Spinal cord (tissue), 10 donors: Measurements from ENCODE around the gene PTGES. TPM values are rescaled to one million over a fixed set of nuclear protein-coding genes. Genes with fewer than 3 reads are reported as not detected.
"Not testable (repeated sequence)": the region's sequence is repeated elsewhere in the genome, so short reads cannot be mapped to it uniquely, and the experiment has no call there.

Source experiments
- DNase-seq, 6 donors: peaks; one replicate each; pipeline versions ENCODE4 v3.0.0 to v3.0.0-alpha.2; 2013 to 2015; ENCODE audit warnings: low spot score in 6 of 6, low read depth in 4 of 6
- H3K27ac ChIP-seq: one replicate; pipeline ENCODE4 v1.5.1; 2013; ENCODE audit warnings: low read depth, low read length, control low read depth
- H3K27me3 ChIP-seq: one replicate; pipeline ENCODE4 v1.6.1; 2013; ENCODE audit warnings: low read length; ENCODE audit not compliant: control insufficient read depth, insufficient read depth
- H3K36me3 ChIP-seq: one replicate; pipeline ENCODE4 v1.6.1; 2013; ENCODE audit warnings: low read length; ENCODE audit not compliant: control insufficient read depth, insufficient read depth
- H3K4me1 ChIP-seq: one replicate; pipeline ENCODE4 v1.6.1; 2013; ENCODE audit warnings: low read length; ENCODE audit not compliant: control insufficient read depth, insufficient read depth
- H3K4me3 ChIP-seq: one replicate; pipeline ENCODE4 v1.5.1; 2013; ENCODE audit warnings: low read depth, low read length, control low read depth
- H3K9me3 ChIP-seq: one replicate; pipeline ENCODE4 v1.6.1; 2013; ENCODE audit warnings: low read length; ENCODE audit not compliant: control insufficient read depth, insufficient read depth
- WGBS: methylation state at CpG from one replicate; pipeline ENCODE4 v1.1.5; 2013; ENCODE audit warnings: missing lambda C conversion rate; ENCODE audit not compliant: insufficient coverage; 5-methylcytosine and 5-hydroxymethylcytosine counted together
- polyA plus RNA-seq, 2 donors: library from polyadenylated mRNA; unstranded; fragments of 120-200 nt; gene quantifications; one replicate each; pipeline ENCODE4 v1.2.1, GENCODE V29; 2013; ENCODE audit not compliant: insufficient read length in 2 of 2
- total RNA-seq, 2 donors: library from RNA; depleted of rRNA in 1 of 2; stranded (reverse); fragments of 120-200 nt in 1 of 2; fragments of >200 nt in 1 of 2; gene quantifications; one replicate each; pipeline versions ENCODE4 v1.2.3 to v1.2.4, GENCODE V29; 2013 to 2014
- donor health status: healthy.

Gene PTGES
- total and polyA plus RNA-seq, 4 donors: 2.5 to 9.3 (median 8.3) TPM

DNA sequence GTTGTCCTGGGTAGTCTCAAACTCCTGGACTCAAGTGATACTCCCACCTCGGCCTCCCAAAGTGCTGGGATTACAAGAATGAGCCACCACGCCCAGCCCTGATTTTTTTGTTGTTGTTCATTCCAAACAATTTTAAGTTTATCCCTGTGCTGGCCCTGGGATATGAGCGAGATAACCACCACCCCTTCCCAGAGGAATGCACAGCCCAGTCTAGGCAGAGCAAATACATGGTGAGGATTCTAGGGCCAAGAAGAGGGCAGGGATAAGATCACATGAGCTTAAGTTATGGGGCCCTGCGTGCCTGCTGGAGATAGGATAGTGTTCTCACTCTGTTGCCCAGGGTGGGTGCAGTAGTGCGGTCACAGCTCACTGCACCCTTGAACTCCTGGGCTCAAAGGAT, 29.1 kb upstream of the PTGES start:
- Histone ChIP-seq H3K36me3 (no peaks in the 10 kb centered on the region), H3K9me3 (no peaks in the 10 kb centered on the region), H3K4me1 (peaks cover 6% of the 10 kb centered on the region), H3K27ac (no peak overlapping the region), H3K27me3 (no peaks in the 10 kb centered on the region), H3K4me3 (no peak overlapping the region)
- DNase-seq: no peak
- WGBS: 87% methylated on average over 3 of the region's 5 CpGs

GRCh38 chr9:129781131-129781530, 28.3 kb upstream of the PTGES start:
- H3K27ac ChIP-seq: no peak overlapping the region
- H3K4me1 ChIP-seq: peaks cover 10% of the 10 kb centered on the region
- no peak for DNase-seq
- H3K4me3 ChIP-seq: no peak overlapping the region
- H3K27me3 ChIP-seq: no peaks in the 10 kb centered on the region
- H3K9me3 ChIP-seq: no peaks in the 10 kb centered on the region
- H3K36me3 ChIP-seq: no peaks in the 10 kb centered on the region
- 85% methylated on average over 5 of the region's 8 CpGs for whole genome bisulfite sequencing

DNA sequence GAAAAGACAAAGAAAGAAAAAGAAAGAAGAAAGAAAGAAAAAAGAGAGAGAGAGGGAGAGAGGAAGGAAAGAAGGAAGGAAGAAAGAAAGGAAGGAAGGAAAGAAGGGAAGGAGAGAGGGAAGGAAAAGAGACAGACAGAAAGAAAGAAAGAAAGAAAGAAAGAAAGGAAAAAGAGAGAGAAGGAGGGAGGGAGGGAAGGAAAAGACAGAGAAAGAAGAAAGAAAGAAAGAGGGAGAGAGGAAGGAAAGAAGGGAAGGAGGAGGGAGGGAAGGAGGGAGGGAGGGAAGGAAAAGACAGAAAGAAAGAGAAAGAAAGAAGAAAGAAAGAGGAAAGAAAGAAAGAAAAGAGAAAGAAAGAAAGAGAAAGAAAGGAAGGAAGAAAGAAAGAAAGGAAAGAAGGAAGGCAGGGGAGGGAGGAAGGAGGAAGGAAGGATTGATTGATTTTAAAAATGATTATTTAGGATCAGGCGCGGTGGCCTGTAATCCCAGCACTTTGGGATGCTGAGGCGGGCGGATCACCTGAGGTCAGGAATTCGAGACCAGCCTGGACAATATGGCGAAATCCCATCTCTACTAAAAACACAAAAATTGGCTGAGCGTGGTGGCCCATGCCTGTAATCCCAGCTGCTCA, 26.8 kb upstream of the PTGES start:
- no peak overlapping the region for H3K27ac ChIP-seq
- H3K4me3 ChIP-seq: no peak overlapping the region
- WGBS: 93% methylated on average over 7 of the region's 7 CpGs

GRCh38 chr9:129778469-129778868, 25.6 kb upstream of the PTGES start:
- Histone ChIP-seq H3K4me3 (no peak overlapping the region), H3K27ac (no peak overlapping the region), H3K36me3 (no peaks in the 10 kb centered on the region), H3K9me3 (no peaks in the 10 kb centered on the region), H3K27me3 (no peaks in the 10 kb centered on the region), H3K4me1 (peaks cover 14% of the 10 kb centered on the region)
- no peak for DNase-seq
- 60% methylated on average over 1 of the region's 3 CpGs for WGBS

More for the DNA sequence above, 26.8 kb upstream of the PTGES start:
- no peaks in the 10 kb centered on the region for H3K36me3 ChIP-seq
- DNase-seq: no peak
- H3K27me3 ChIP-seq: no peaks in the 10 kb centered on the region
- H3K9me3 ChIP-seq: no peaks in the 10 kb centered on the region
- H3K4me1 ChIP-seq: peaks cover 14% of the 10 kb centered on the region

DNA sequence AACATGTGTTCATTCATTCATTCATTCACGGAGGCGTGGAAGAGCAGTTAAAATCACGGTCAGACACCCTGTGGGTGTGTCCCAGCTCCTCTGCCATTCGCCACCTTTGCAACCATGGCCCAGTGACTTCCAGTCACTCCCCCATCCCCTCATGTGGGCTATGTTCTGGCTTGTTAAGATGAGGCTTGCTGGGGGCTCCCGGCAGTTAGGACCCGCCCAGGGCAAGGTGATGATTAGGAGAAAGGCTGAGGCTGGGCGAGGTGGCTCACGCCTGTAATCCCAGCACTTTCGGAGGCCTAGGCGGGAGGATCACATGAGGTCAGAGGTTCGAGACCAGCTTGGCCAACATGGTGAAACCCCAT, 24.9 kb upstream of the PTGES start:
- Histone ChIP-seq H3K36me3 (no peaks in the 10 kb centered on the region), H3K27ac (no peak overlapping the region), H3K27me3 (no peaks in the 10 kb centered on the region), H3K4me1 (peaks cover 14% of the 10 kb centered on the region), H3K9me3 (no peaks in the 10 kb centered on the region), H3K4me3 (no peak overlapping the region)
- WGBS: 75% methylated on average over 7 of the region's 11 CpGs
- no peak for DNase-seq

- Histone ChIP-seq H3K27ac (peak overlapping the region; percentile 40), H3K4me1 (peaks cover 14% of the 10 kb centered on the region), H3K36me3 (no peaks in the 10 kb centered on the region), H3K9me3 (no peaks in the 10 kb centered on the region), H3K4me3 (no peak overlapping the region), H3K27me3 (no peaks in the 10 kb centered on the region)
- DNase-seq: peak in 2 of 6 donors; percentile 26 to 73
- 39% methylated on average over 15 of the region's 16 CpGs for WGBS
Measured at GRCh38 chr9:129776938-129777768, 24.3 kb upstream of the PTGES start.

GRCh38 chr9:129776566-129776937, 23.7 kb upstream of the PTGES start:
- no peak for DNase-seq
- H3K36me3 ChIP-seq: no peaks in the 10 kb centered on the region
- no peaks in the 10 kb centered on the region for H3K9me3 ChIP-seq
- H3K27ac ChIP-seq: peak overlapping the region; percentile 40
- no peaks in the 10 kb centered on the region for H3K27me3 ChIP-seq
- 70% methylated on average over 7 of the region's 8 CpGs for WGBS
- H3K4me1 ChIP-seq: peaks cover 14% of the 10 kb centered on the region
- H3K4me3 ChIP-seq: no peak overlapping the region

DNA sequence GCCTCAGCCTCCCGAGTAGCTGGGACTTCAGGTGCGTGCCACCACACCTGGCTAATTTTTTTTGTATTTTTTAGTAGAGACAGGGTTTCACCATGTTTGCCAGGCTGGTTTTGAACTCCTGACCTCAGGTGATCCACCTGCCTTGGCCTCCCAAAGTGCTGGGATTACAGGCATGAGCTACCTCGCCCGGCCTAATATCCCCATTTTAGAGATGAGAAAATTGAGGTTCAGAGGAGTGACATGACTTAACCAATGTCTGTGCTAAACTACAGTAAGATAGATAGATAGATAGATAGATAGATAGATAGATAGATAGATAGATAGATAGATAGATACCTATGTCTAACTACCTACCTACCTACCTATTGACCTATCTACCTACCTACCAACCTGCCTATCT, 23.3 kb upstream of the PTGES start:
- not testable (repeated sequence) for H3K27ac ChIP-seq, H3K9me3 ChIP-seq, H3K36me3 ChIP-seq, DNase-seq, H3K27me3 ChIP-seq, H3K4me3 ChIP-seq
- H3K4me1 ChIP-seq: peaks cover 14% of the 10 kb centered on the region
- WGBS: no CpG with 5 or more reads among the region's 4 CpGs

DNA sequence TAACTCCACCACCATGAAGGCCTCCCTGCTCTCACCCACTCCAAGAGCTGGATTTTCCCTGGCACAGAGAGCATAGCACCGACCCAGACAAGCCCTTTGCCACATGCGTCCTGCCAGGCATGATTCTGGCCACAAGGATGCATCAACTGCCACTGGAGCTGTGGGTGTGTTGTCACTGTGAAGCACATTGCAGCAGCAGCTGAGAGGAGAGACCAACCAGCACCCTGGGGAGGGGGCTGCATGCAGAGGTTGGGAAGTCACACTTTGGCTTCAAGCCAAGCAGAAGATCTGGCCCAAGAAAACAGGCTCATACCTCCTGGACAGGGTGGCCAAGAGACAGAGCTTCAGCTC, 22.6 kb upstream of the PTGES start:
- H3K36me3 ChIP-seq: no peaks in the 10 kb centered on the region
- no peak overlapping the region for H3K27ac ChIP-seq
- WGBS: 94% methylated on average over 2 of the region's 2 CpGs
- no peak overlapping the region for H3K4me3 ChIP-seq
- no peak for DNase-seq
- no peaks in the 10 kb centered on the region for H3K27me3 ChIP-seq
- H3K4me1 ChIP-seq: peaks cover 14% of the 10 kb centered on the region
- H3K9me3 ChIP-seq: no peaks in the 10 kb centered on the region
